ENCODE data around the gene TMX2.

TMX2 gene

DNA sequence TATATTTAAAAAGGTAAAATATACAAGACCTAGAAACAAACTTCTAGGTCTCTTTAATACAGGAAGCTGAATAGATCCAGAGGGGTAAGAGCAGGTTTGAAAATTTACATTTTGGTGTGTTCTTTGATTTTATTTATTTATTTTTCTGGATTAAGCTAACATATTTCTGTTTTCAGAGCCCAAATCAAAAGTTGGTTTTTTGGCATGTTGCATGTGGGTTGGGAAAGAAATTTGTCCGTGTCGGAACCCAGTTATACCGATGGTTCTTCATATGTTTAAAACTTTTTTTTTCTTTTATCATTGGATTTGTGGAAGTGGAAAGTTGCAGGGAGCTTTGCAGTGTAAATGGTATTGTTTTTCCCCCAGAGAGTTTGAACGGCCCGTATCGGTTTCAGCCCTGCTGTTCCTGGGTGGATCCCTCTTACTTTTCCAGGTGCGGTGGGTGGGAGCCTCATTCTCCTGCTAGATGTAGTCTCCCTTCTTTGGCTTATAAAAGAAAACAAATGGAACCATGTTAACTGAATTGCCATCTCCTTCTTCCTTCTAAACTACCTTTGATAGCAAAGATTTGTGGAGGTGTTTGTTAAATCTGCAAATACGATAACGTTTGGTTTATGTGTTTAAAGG lies 50.0 kb downstream of the TMX2 start:
- TF ChIP-seq, protein P1, sequence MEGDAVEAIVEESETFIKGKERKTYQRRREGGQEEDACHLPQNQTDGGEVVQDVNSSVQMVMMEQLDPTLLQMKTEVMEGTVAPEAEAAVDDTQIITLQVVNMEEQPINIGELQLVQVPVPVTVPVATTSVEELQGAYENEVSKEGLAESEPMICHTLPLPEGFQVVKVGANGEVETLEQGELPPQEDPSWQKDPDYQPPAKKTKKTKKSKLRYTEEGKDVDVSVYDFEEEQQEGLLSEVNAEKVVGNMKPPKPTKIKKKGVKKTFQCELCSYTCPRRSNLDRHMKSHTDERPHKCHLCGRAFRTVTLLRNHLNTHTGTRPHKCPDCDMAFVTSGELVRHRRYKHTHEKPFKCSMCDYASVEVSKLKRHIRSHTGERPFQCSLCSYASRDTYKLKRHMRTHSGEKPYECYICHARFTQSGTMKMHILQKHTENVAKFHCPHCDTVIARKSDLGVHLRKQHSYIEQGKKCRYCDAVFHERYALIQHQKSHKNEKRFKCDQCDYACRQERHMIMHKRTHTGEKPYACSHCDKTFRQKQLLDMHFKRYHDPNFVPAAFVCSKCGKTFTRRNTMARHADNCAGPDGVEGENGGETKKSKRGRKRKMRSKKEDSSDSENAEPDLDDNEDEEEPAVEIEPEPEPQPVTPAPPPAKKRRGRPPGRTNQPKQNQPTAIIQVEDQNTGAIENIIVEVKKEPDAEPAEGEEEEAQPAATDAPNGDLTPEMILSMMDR (IDR thresholded peaks at IDR 0.05): no peak
- no peaks in the 10 kb centered on the region for H3K9me3 ChIP-seq
- DNase-seq: no peak
- H3K36me3 ChIP-seq: no peaks in the 10 kb centered on the region
- H3K27me3 ChIP-seq: no peaks in the 10 kb centered on the region
- H3K4me1 ChIP-seq: peaks cover 0 to 36% (median 23%) of the 10 kb centered on the region in 4 donors
- intact Hi-C loops (cut with DNase I; ENCODE audit: low total_unique reads): loop anchor here (5.0 kb wide), 1 partner anchor 35 kb away; no protein-coding TSS in a partner anchor
- H3K4me3 ChIP-seq: peak overlapping the region; percentile 55 to 64
- H3K27ac ChIP-seq: peak overlapping the region; percentile 82 to 93

DNA sequence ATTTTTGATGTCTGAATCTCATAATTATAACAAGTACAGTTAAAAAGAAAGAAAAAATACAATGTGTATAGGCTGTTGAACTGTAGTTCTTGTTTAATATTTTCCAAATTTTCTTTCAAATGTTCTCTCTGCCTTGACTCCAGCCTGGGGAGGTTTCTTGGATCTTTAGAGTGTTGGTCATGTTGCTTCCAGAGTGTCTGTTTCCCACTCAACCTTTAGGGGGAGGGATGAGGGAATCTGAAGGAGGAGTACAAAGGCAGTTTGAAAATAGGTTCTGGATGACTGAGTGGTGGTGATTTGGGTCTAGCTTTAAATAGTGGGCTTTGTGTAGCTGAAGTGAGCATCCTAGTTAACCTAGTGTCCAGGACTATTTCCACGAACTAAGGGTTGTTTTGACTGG lies 51.2 kb downstream of the TMX2 start:
- Histone ChIP-seq H3K4me3 (peak overlapping the region; percentile 55 to 64), H3K9me3 (no peaks in the 10 kb centered on the region), H3K4me1 (peaks cover 0 to 46% (median 23%) of the 10 kb centered on the region in 4 donors), H3K36me3 (no peaks in the 10 kb centered on the region), H3K27ac (peak overlapping the region; percentile 82 to 93), H3K27me3 (no peaks in the 10 kb centered on the region)
- no peak for DNase-seq
- TF ChIP-seq, protein P1 (IDR thresholded peaks at IDR 0.05): peak; percentile 18 to 19
- intact Hi-C loops (cut with DNase I; ENCODE audit: low total_unique reads): loop anchor here (5.0 kb wide), 1 partner anchor 34 kb away; no protein-coding TSS in a partner anchor

DNA sequence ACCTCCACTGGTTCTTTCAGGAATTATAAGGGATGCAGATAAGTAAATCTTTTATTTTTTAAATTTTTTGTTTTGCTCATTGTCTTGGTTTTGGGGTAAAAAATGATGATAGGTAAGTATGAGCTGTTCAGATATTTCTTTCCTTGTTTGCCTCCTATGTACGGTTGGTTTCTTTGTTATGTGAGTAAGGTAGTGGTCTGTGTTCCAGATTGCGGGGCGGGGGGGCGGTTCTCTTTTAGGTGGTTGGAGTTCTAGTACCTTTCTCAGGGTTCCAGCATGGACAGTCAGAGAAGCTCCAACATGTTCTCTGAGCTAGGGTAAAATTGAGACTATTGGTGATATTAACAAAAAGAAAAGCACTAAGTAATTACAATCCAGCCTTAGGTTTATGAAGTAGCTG lies 51.6 kb downstream of the TMX2 start:
- intact Hi-C loops (cut with DNase I; ENCODE audit: low total_unique reads): loop anchor here (5.0 kb wide), 1 partner anchor 33 kb away; no protein-coding TSS in a partner anchor

DNA sequence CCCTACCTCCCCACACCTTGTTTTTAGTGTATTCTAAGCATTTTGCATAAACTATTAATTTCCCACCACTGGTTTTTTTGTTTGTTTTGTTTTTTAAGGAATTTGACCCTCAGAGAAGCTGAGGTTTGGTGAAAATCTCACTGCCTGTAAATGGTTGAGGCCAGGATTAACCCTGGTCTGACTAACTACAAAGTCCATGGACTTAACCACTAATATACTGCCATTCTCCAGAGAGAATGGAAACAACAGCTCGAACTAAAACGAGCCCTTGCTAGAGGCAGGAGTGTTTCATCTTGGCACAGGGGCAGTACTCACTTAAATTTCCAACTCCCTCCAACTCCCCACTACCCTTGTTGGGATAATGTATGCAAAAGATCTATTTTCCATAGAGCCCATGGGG lies 52.2 kb downstream of the TMX2 start:
- Histone ChIP-seq H3K4me1 (peaks cover 0 to 56% (median 28%) of the 10 kb centered on the region in 4 donors), H3K27ac (peak overlapping the region; percentile 82 to 93), H3K36me3 (no peaks in the 10 kb centered on the region), H3K9me3 (no peaks in the 10 kb centered on the region), H3K4me3 (peak overlapping the region; percentile 55 to 64), H3K27me3 (no peaks in the 10 kb centered on the region)
- TF ChIP-seq, protein P1 (IDR thresholded peaks at IDR 0.05): no peak
- intact Hi-C loops (cut with DNase I; ENCODE audit: low total_unique reads): loop anchor here (5.0 kb wide), 1 partner anchor 33 kb away; no protein-coding TSS in a partner anchor
- DNase-seq: no peak

More for the DNA sequence above, 51.6 kb downstream of the TMX2 start:
- H3K4me3 ChIP-seq: peak overlapping the region; percentile 55 to 64
- no peaks in the 10 kb centered on the region for H3K9me3 ChIP-seq
- H3K27me3 ChIP-seq: no peaks in the 10 kb centered on the region
- no peak for DNase-seq
- H3K27ac ChIP-seq: peak overlapping the region; percentile 82 to 93
- peaks cover 0 to 50% (median 26%) of the 10 kb centered on the region in 4 donors for H3K4me1 ChIP-seq
- no peaks in the 10 kb centered on the region for H3K36me3 ChIP-seq
- TF ChIP-seq, protein P1 (IDR thresholded peaks at IDR 0.05): no peak

DNA sequence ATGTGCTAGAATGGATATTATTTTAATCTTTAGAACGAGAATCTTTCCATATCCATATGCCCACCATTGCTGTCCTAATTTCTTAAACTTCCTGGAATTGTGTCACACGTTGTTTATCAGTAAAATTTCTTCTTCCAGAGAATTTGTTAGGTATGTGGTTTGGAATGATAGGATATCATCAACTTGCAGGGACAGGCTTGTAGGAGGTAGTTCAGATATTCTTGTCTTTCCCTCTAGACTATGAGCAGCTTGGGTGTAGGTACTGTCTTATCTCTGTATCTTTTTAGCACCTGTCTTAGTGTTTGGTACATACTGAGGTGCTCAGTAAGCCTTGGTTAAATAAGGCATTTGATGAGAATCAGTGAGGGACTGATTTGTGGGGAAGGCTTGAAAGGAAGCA lies 52.6 kb downstream of the TMX2 start:
- peaks cover 0 to 60% (median 30%) of the 10 kb centered on the region in 4 donors for H3K4me1 ChIP-seq
- no peaks in the 10 kb centered on the region for H3K27me3 ChIP-seq
- TF ChIP-seq, protein P1 (IDR thresholded peaks at IDR 0.05): no peak
- peak overlapping the region; percentile 82 to 93 for H3K27ac ChIP-seq
- intact Hi-C loops (cut with DNase I; ENCODE audit: low total_unique reads): loop anchor here (5.0 kb wide), 1 partner anchor 32 kb away; no protein-coding TSS in a partner anchor
- peak overlapping the region; percentile 55 to 64 for H3K4me3 ChIP-seq
- no peaks in the 10 kb centered on the region for H3K9me3 ChIP-seq
- H3K36me3 ChIP-seq: no peaks in the 10 kb centered on the region
- DNase-seq: no peak
